Measurements from ENCODE around the gene GLIPR2.
"Not testable (repeated sequence)": the region's sequence is repeated elsewhere in the genome, so short reads cannot be mapped to it uniquely, and the experiment has no call there.

Gene GLIPR2

DNA sequence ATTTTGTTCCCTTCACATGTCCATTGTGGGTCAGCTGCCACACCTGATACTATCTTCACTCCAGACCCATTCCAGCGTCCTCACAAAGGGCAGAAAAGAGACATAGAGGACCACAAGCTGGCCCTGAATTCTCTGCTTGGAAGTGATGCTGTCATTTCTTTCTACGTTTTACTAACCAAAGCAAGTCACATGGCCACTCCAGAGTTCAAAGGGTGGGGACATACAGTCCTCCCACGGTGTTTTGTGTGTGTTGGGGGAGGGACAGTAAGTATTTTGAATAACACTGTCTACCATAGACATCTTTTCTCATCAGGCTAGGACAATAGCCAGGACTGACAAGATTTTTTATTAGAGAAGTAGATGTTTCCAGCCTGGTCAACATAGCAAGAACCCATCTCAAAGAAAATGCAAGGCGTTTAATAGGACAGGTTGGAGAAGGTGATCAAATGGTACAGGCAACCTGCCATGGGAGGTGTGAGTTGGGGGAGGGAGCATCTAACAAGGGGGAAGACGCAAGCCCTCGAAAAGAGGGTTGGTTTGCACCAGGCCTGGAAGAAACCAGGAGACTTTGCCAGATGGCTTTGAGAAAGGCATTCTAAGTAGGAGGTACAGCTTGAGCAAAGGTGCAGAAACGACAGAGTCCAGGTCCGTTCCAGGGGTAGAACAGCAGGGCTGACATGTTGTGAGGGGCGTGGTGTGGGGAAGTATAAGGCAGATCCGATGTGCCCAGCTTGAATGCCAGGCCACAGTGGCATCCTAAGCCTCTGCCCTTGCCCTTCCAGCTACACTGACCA is 11.3 kb upstream of the GLIPR2 start:
- no peak for FAIRE-seq
- DNase-seq (ENCODE audit: insufficient read length), result no peak
- TF ChIP-seq POLR2A (IDR thresholded peaks at IDR 0.05; ENCODE audit: low read depth, low read length) (no peak), TAF1 (IDR thresholded peaks at IDR 0.05; ENCODE audit: borderline replicate concordance, low read depth, low read length) (no peak)

DNA sequence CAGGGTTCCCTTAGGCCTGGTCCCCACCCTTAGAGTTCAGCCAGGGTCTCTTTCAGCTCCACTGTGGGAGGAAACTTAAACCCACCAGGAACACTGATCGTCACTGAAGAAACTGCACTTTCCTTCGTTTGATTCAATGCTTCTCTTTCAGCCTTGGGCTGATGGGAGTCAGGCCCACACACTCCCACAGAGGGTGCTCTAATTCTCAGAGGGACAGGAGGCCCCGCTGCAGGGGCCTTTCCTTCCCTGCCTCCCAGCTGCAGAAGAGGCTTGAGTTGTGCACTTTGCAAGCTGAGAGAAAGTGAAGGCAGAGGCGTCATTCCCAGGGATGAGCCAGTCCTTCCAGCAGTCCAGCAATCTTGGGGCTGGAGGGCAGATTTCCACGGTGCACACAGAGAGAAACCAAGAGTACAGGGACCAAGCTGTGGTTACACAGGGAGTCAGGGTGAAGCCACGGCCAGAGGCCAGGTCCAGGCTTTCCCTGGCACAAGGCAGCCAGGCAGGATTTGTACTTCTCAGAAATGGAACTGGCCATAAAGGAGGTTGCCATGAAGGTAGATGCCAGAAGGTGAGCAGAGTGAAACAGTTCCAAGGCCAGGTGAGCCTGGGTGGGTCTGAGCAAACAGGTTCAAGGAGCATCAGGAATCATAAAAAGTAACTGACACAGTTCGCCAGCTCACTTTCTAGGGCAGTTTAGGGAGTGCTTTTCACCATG is 10.4 kb upstream of the GLIPR2 start:
- no peak for TF ChIP-seq POLR2AphosphoS5 (IDR thresholded peaks at IDR 0.05; ENCODE audit: low read depth, low read length)
- no peak for DNase-seq (ENCODE audit: insufficient read length)
- FAIRE-seq, result no peak

DNA sequence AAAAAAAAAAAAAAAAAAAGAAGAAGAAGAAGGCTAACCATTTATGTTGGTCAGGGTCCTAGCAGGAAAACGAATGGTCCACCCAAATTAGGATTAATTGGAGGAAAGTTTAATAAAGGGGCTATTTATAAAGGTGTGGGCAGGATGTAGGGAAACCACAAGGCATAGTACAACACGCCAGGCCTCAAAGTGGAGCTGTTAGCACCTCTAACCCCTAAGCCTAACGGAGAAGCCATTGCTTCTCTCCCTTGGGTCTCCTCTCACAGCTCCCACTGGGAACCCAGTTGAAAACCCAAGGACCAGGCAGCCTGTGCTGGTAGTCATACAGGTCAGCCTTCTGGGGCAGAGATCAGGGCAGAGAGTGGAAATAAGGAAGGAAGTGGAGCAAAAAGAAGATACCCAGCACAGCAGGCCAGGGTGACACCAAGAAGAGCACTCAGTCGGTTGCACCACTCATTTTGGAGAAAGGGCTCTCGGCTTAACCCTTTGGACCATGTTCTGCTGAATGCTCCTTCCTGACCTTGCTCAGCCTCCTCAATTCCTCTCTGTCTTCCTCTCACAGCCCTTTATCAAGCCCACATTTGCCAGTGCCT is 8.8 kb upstream of the GLIPR2 start:
- TF ChIP-seq TAF1 (IDR thresholded peaks at IDR 0.05; ENCODE audit: borderline replicate concordance, low read depth, low read length) (no peak), POLR2A (IDR thresholded peaks at IDR 0.05; ENCODE audit: low read depth, low read length) (no peak), POLR2AphosphoS5 (IDR thresholded peaks at IDR 0.05; ENCODE audit: low read depth, low read length) (no peak)
- DNase-seq (ENCODE audit: insufficient read length) (no peak), FAIRE-seq (no peak)

DNA sequence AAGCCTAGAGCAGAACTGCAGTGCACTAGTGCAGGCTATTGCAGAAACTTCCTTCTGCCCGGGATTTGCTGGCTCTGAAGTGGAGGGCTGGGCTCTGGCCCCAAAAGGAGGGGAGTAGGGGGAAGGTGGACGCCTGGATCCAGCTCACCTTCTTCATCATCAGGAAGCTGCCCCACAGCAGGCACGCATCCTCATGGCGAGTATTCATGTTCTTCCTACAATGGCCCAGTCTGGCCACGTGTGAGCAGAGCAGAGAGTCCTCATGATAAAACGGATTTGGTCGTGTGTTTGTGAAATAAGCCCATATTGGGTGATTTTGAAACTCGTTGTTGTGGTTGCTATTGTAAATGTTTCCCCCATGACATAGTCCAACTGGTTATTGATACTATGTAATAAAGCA is 8.2 kb upstream of the GLIPR2 start:
- no peak for DNase-seq (ENCODE audit: insufficient read length)
- no peak for TF ChIP-seq TAF1 (IDR thresholded peaks at IDR 0.05; ENCODE audit: borderline replicate concordance, low read depth, low read length)
- TF ChIP-seq POLR2AphosphoS5 (IDR thresholded peaks at IDR 0.05; ENCODE audit: low read depth, low read length), result no peak
- no peak for TF ChIP-seq POLR2A (IDR thresholded peaks at IDR 0.05; ENCODE audit: low read depth, low read length)
- no peak for FAIRE-seq

DNA sequence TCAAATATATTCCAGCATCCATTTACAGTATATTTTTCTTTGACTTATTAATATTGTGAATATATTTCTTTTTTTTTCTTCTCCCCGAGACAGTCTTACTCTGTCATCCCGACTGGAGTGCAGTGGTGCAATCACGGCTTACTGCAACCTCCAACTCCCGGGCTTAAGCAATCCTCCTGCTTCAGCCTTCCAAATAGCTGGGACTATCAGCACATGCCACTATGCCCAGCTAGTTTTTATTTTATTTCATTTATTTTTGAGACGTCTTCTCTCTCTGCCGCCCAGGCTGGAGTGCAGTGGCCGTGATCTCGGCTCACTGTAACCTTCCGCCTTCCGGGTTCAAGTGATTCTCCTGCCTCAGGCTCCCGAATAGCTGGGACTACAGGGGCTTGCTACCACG is 7.4 kb upstream of the GLIPR2 start:
- FAIRE-seq (no peak), DNase-seq (ENCODE audit: insufficient read length) (no peak)
- TF ChIP-seq POLR2A (IDR thresholded peaks at IDR 0.05; ENCODE audit: low read depth, low read length) (no peak), TAF1 (IDR thresholded peaks at IDR 0.05; ENCODE audit: borderline replicate concordance, low read depth, low read length) (no peak), POLR2AphosphoS5 (IDR thresholded peaks at IDR 0.05; ENCODE audit: low read depth, low read length) (no peak)

DNA sequence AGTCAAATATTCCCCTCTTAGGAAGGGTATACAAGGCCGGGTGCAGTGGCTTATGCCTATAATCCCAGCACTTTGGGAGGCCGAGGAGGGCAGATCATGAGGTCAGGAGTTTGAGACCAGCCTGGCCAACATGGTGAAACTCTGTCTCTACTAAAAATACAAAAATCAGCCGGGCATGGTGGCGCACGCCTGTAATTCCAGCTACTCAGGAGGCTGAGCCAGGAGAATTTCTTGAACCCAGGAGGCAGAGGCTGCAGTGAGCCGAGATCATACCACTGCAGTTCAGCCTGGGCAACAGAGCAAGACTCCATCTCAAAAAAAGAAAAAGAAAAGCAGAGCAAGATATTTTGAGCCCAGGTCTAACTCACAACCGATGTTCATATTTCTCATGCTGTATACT is 4.9 kb upstream of the GLIPR2 start:
- FAIRE-seq; DNase-seq (ENCODE audit: insufficient read length): not testable (repeated sequence)

DNA sequence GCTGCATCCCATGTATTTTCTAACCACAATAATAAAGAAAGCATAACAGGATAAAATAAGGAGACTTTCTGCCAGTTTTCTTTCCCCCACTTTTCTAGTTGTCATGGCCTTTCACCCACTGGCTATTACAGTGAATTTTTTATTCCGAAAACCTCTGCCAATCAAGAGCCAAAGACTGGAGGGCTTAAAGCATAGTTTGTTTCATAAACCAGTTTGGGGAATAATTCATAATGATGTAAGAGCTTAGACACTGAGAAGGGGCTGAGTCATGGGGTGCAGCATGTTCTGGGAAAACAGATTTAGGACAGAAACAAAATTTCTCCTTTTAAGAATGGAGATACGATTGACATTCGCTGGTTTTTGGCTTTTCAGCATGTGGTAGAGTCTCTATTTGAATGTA is 4.4 kb upstream of the GLIPR2 start:
- no peak for DNase-seq (ENCODE audit: insufficient read length)
- no peak for FAIRE-seq
- TF ChIP-seq POLR2AphosphoS5 (IDR thresholded peaks at IDR 0.05; ENCODE audit: low read depth, low read length) (no peak), POLR2A (IDR thresholded peaks at IDR 0.05; ENCODE audit: low read depth, low read length) (no peak), TAF1 (IDR thresholded peaks at IDR 0.05; ENCODE audit: borderline replicate concordance, low read depth, low read length) (no peak)

DNA sequence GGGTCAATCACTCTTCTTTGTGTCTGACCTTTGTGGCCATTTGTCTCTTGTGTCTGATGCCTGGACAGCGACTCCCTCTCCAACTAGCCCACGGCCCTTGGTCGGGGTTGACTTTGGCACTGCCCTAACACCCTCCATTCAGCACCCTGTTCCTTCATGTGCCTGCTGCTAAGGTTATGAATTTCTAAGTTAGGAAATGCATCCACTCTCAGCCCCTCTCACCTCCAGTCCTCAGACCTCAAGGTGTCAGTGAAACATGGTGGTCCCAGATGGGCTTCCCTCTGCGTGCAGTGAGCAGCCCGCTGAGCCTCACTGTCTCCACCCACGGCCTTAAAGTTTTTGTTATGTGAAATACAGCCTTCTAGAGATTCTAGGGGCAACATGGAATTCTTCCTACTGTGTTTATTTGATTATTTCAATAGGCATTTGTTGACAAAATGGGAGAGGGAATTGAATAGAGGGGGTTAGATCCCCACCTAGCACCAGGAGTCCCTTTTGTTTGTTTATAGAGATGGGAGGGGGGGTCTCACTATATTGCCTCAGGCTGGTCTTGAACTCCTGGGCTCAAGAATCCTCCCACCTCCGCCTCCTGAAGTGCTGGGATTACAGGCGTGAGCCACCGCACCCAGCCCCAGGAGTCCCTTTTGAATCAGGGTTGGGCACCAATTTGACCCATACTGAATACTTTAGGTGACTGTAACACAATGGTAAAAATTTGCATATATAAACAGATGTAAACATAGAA is 1.6 kb upstream of the GLIPR2 start:
- FAIRE-seq (no peak), DNase-seq (ENCODE audit: insufficient read length) (no peak)
- TF ChIP-seq TAF1 (IDR thresholded peaks at IDR 0.05; ENCODE audit: borderline replicate concordance, low read depth, low read length), result no peak
- TF ChIP-seq POLR2A (IDR thresholded peaks at IDR 0.05; ENCODE audit: low read depth, low read length), result no peak
- no peak for TF ChIP-seq POLR2AphosphoS5 (IDR thresholded peaks at IDR 0.05; ENCODE audit: low read depth, low read length)

DNA sequence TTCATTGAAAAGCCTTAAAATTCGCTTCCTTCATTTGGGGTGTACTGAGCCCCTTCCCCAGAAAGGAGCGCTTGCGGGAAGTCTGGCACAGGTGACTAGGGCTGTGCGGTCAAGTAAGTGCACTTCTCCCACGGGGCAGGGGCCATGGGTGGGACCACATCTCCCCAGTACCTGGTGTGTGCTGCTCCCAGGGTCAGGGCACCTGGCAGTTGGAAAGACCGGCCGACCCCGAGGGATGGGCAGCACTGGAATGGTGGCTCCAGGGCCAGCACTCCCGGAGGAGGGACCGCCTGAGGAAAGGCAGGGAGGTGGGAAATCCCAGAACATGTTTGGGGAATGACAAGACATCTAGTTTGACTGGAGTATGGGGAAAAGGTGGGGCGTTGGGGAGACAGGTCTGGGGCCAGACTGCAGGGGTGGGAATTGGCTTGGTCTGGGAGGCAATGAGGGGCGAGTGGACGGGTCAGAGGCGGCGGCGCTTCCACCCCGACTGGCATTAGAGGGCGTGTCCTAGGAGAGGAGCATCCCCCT is 727 bp upstream of the GLIPR2 start:
- DNase-seq (ENCODE audit: insufficient read length) (no peak), FAIRE-seq (no peak)
- TF ChIP-seq POLR2A (IDR thresholded peaks at IDR 0.05; ENCODE audit: low read depth, low read length) (no peak), TAF1 (IDR thresholded peaks at IDR 0.05; ENCODE audit: borderline replicate concordance, low read depth, low read length) (no peak), POLR2AphosphoS5 (IDR thresholded peaks at IDR 0.05; ENCODE audit: low read depth, low read length) (no peak)

DNA sequence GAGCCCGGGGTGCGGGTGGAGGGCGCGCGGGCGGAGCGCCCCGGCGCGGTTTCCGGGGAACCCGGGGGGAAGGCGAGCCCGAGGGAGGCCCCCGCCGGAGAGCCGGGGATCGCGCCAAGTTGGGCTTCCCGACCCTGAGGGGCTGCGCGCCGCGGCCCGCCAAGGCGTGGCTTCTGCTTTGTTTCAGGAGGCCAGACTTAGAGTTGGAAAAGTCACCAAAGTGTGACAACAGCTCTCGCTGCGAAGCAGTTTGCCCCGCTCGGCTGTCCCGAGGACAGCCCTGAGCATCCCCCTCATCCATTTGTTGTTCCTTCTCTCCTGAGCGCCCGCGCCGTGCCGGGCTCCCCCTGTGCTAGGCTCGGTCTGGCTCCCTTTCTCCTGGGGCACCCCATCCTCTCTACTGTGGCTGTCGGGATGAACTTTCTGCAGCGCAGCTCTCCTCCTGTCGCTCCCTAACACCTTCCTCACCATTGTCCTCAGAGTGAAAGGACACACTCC is 410 bp downstream of the GLIPR2 start:
- TF ChIP-seq TAF1 (IDR thresholded peaks at IDR 0.05; ENCODE audit: borderline replicate concordance, low read depth, low read length), result no peak
- no peak for TF ChIP-seq POLR2A (IDR thresholded peaks at IDR 0.05; ENCODE audit: low read depth, low read length)
- TF ChIP-seq POLR2AphosphoS5 (IDR thresholded peaks at IDR 0.05; ENCODE audit: low read depth, low read length), result no peak
- no peak for FAIRE-seq
- no peak for DNase-seq (ENCODE audit: insufficient read length)

DNA sequence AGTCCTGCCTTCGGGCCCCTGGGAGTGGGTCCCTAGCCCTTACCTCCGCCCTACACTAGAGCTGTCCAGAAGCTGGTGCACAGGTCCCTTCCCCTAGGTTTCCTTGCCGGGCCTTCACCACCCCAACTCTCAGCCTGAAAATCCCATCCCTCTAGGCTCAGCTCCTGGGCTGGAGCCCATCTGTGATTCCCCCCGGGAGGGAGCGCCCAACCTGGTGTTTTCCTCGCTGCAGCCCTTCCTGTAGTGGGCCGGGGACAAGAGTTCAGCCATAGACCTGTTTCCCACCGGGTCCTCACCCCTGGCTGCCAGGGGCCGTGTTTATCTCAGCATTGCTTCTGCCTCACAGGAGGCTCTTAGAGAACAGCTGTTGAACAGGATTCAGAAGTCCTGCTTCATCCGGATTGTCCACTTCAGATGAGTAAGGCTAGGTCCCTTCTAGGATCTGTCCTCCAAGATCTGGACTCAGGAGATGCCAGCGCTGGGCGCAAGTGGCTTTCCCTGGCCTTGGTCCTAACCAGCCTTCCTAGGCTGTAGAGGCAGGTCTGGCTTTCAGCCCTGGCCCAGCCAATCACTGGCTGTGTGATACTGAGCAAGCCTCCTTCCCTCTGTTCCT is 965 bp downstream of the GLIPR2 start:
- TF ChIP-seq POLR2A (IDR thresholded peaks at IDR 0.05; ENCODE audit: low read depth, low read length) (no peak), TAF1 (IDR thresholded peaks at IDR 0.05; ENCODE audit: borderline replicate concordance, low read depth, low read length) (no peak), POLR2AphosphoS5 (IDR thresholded peaks at IDR 0.05; ENCODE audit: low read depth, low read length) (no peak)
- no peak for FAIRE-seq
- no peak for DNase-seq (ENCODE audit: insufficient read length)

Measured in GM12892 (cell line).